ENCODE results near the gene SETX.
"Not testable (repeated sequence)": the region's sequence is repeated elsewhere in the genome, so short reads cannot be mapped to it uniquely, and the experiment has no call there.

The SETX gene

DNA sequence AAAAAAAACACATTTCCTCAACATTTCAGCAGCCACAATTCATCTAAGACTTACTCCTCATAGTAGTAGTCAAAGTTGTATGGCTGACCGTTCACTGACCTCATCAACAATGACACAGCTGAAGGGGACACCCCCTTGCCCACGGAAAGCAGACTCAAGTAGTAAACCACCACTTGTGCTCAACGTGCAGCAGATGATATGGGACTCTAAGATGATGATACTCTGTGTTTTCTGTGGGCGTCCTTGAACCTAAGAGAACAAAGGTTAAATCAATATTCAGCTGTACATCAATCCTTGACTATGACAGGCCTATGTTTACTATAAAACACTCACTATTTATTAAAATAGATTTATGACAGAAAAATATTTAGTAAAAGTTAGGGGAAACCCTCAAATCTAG, 71.6 kb downstream of the SETX start:
- no peak for DNase-seq (ENCODE audit: low spot score)

DNA sequence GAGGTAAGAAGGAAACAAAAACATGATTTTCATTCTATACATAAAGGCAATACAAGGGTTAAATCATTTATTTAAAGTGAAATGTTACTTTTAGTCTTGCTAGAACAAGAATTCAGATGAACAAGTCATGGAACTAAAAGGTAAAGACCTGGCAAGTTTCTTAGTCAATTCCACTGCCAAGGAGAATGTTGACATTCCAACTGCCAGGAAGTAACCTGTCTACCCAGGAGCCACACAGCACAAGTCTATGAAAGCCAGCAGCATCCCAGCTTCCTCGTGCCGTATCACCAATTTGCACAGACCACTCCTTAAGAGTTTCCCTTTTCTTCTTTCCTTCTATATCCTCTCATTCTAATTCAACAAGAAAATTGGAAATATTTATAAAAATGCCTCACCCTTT, 79.9 kb downstream of the SETX start:
- no peak for DNase-seq (ENCODE audit: low spot score)

GRCh38 chr9:132269704-132270516, 84.9 kb downstream of the SETX start:
- DNase-seq (ENCODE audit: low spot score) = not testable (repeated sequence)

GRCh38 chr9:132268725-132269352, 85.9 kb downstream of the SETX start:
- peak; percentile 62 for DNase-seq (ENCODE audit: low spot score)

- no peak for DNase-seq (ENCODE audit: low spot score)
These were observed 87.1 kb downstream of the SETX start for GRCh38 chr9:132267660-132268059.

GRCh38 chr9:132266017-132266416, 88.8 kb downstream of the SETX start:
- DNase-seq (ENCODE audit: low spot score) = no peak

DNA sequence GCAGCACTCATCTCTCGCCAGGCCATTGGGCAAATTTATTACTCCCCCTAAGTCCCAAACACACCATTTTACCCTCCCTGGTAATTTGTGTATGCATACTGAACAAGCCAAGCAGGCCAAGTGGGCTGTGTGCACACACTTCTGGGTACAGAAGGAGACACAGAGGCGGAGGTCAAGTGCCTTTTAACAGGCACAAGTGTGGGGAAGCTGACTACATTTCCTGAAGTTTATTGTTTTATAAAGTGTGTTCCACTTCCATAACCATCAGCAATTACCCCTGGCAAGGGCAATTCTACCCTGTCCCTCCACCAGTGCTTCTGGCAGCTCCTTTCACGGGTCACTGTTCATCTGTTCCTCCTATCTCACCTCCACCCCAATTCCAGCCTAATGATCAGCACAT, 93.9 kb downstream of the SETX start:
- no peak for DNase-seq (ENCODE audit: low spot score)

DNA sequence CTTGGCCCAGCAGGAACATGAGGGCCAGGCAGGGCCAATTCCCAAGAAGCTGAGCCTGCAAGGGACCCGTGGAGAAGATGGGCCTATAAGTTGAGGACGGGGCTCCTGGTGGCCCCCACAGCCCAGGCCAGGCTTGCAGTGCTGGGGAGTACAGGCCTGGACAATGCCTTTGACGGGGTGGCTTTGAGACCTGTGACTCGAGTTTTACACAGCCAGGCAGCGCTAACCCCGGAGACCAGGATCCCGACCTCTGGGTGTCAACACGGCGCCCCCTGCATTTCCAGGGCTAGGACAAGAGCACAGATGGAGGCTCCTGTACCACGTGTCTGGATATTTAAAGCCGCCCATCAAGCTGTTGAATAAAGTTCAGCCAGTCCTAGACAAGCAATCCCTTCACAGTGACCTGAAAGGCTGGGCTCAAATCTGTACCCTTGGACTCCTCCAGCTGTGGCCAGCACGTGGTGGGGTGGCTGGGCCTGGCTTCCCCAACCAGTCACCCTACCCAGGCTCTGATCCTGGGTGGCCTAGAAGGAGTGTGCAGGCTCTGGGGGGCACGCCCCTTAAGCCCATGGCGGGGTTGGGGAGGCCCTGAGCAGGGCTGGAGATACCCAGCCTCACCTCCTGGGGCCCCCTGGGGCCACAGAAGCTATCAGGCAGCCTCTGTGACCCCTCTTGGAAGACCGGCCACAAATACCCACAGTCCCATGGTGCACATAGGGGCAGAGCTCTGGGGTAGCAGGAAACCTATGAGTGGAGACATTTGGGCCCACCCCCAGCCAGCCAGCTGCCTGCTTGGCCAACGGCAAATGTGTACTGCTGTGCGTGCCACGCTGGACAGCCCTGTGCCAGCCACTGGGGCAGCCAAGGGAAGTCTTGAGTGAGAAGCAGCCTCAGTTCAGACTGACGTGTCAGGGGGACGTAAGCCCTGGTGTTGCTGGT, 104.2 kb downstream of the SETX start:
- DNase-seq (ENCODE audit: low spot score) = no peak

- DNase-seq (ENCODE audit: low spot score) = no peak
These were observed 105.1 kb downstream of the SETX start for GRCh38 chr9:132249690-132250089.

GRCh38 chr9:132249123-132249522, 105.7 kb downstream of the SETX start:
- no peak for DNase-seq (ENCODE audit: low spot score)

DNA sequence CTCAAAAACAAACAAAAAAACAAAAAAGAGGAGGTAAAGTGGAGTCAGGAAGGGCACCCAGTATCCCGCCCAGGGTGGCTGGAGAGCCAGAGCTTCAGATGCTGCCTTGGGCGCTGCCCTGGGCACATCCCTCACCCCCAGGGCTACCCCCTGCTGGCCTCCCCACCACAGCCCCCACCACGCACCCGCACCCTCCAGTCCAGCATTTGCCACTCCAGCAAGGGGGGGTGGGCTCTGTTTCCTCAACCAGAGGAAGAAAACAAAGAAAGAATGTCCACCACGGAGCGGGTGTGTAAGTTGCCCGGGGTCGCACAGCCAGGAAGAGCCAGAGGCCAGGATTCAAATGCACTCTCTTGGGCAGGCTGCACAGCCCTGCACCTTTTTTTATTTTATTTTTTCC, 106.8 kb downstream of the SETX start:
- no peak for DNase-seq (ENCODE audit: low spot score)

DNA sequence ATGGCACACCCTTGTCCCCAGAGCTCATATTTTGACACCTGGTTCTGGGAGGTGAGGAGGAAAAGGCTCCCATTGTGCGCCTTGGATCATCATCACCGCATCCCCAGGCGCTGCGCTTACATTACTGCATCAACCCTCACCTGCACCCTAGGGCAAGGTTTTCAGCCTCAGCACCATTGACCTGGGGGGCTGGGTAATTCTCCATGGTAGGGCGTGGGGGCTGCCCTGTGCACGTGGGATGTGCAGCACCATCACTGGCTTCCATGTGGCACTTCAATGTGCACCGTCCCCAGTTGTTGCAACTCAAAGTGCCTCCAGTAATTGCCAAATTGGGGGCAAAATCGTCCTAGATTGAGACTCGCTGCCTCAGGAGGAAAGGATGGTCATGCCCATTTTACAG, 109.3 kb downstream of the SETX start:
- DNase-seq (ENCODE audit: low spot score) = no peak

DNA sequence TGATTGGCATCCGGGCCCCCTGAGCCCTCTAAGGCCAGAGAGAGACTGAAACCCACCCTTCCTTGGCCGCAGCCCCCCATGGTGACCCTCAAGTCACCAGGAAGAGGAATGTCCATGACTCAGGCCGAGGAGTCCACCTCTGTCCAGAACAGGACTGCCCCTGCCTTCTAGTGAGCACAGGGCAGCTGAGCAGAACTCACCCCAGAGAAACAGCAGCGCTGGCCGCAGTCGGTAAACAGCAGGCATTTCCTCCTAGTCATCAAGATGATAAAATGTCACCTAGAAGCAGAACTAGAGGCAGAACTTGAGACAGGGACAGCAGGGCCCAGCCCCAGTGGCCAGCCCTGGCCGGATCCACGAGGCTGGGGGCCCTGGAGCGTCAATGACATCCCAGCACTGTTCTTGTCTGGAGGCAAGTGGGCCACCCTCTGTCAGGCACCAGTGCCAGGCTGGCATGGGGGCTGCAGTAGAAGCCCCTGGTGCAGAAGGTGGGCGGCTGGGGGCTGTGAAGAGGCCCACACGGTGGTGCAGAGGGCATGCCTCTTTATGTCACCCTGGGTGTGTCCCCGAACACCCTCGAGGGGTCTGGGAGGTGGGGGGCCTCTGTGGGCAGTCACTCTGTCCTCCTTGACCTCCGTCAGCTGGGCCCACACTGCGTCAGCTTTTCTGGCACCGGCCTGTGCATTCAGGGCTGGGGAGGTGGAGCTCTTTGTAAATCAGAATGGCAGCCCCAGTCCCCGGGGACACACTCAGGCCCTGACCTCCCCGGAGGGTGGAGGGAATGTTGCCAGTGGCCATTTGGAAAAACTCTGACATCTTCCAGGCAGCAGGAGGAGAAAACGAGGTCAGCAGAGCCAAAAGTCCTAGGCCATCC, 110.0 kb downstream of the SETX start:
- no peak for DNase-seq (ENCODE audit: low spot score)

DNA sequence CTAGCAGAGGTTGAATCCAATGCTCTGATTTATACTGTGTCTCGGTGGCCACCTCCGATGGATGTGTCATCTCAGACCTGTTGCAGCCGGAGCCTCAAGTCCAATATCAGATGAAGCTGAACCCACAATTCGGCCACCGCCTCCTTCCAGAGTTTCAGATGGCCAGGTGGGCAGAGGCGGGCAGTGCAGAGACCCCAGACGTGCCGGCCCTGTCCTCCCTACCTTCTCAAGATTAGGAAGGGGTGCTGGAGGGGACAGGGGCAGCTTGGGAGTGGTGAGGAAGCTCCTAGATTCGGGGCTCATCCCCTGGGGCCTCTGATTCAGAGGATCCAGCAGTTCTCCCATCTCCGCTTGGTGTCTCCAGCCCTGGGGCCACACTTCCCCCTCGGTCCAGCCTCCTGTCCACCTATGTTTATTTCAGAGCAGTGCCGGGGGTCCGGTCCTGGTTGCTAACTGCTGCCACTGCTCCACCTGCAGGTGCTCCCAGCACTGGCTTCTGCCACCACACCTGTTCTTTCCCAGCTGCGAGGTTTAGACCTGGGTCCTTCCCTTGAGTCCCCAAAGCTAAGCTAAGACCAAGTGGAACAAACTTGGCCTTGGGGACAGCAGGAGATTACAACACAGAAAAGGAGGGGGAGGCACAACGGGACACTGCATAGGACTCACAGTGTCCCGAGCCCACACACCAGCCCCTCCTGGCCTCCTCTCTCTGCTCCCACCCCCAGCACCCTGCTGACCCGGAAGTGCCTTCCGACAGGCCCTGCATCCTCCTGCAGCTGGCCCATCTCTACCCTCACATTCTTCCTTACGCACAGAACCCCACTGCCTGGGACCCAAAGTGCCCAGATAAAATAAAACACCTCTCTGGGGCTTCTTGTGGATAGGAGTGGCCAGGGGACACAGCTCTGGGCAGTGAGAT, 111.4 kb downstream of the SETX start:
- DNase-seq (ENCODE audit: low spot score) = no peak

DNA sequence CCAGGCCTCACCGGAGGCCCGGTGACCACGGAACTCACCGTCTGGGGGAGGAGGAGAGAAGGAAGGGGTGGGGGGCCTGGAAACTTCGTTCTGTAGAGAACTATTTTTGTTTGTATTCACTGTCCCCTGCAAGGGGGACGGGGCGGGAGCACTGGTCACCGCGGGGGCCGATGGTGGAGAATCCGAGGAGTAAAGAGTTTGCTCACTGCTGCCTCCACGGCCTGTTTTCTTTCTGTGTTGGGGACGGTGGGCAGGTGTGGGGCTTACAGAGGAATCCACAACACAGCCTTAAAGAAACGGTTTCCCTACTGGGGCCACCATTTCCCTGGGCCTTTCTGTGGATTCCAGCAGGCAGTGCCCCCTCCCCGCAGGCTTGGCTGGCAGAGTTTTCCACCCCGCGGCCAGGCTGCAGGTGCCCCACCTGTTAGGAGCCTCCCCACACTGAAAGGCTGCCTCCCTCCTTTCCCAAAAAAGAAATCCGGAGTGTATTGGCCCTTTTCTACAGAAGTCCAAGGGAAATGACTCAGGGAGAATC, 112.1 kb downstream of the SETX start:
- no peak for DNase-seq (ENCODE audit: low spot score)

DNA sequence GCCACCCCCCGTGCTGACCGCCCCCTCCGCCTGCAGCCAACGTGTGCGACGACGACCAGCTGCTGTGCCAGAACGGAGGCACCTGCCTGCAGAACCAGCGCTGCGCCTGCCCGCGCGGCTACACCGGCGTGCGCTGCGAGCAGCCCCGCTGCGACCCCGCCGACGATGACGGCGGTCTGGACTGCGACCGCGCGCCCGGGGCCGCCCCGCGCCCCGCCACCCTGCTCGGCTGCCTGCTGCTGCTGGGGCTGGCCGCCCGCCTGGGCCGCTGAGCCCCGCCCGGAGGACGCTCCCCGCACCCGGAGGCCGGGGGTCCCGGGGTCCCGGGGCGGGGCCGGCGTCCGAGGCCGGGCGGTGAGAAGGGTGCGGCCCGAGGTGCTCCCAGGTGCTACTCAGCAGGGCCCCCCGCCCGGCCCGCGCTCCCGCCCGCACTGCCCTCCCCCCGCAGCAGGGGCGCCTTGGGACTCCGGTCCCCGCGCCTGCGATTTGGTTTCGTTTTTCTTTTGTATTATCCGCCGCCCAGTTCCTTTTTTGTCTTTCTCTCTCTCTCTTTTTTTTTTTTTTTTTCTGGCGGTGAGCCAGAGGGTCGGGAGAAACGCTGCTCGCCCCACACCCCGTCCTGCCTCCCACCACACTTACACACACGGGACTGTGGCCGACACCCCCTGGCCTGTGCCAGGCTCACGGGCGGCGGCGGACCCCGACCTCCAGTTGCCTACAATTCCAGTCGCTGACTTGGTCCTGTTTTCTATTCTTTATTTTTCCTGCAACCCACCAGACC, 112.8 kb downstream of the SETX start:
- DNase-seq (ENCODE audit: low spot score) = no peak

DNA sequence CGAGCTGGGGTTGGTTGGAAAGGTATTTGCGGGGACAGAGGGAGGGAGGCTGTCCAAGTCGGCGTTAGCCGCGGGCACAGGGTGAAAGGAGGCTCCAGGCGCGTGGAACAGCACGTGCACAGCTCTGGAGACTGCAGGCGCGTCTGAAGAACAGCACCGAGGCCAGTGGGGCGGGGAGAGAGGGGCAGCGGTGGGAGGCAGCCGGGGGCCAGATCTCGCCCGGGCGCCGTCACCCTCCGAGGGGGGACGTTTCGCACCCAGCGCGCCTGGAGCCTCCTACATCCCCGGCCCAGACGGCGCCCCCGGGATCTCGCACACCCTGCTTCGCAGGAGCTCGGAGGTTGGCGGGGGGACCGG, 113.3 kb downstream of the SETX start:
- no peak for DNase-seq (ENCODE audit: low spot score)

- DNase-seq (ENCODE audit: low spot score) = peak; percentile 97
These were observed 113.8 kb downstream of the SETX start for GRCh38 chr9:132240841-132241482.
